Dedifferentiated amniotic fluid mesenchymal stem cell (primary cell): ENCODE data around the gene LCK.
A peak's percentile ranks its signal among the peaks of the same experiment; 100 is the strongest.
"Not testable (repeated sequence)": the region's sequence is repeated elsewhere in the genome, so short reads cannot be mapped to it uniquely, and the experiment has no call there.

ENCODE experiments used
- DNase-seq: peaks from one replicate; pipeline ENCODE4 v3.0.0-alpha.2; 2016; ENCODE audit errors: extremely low spot score

LCK gene

DNA sequence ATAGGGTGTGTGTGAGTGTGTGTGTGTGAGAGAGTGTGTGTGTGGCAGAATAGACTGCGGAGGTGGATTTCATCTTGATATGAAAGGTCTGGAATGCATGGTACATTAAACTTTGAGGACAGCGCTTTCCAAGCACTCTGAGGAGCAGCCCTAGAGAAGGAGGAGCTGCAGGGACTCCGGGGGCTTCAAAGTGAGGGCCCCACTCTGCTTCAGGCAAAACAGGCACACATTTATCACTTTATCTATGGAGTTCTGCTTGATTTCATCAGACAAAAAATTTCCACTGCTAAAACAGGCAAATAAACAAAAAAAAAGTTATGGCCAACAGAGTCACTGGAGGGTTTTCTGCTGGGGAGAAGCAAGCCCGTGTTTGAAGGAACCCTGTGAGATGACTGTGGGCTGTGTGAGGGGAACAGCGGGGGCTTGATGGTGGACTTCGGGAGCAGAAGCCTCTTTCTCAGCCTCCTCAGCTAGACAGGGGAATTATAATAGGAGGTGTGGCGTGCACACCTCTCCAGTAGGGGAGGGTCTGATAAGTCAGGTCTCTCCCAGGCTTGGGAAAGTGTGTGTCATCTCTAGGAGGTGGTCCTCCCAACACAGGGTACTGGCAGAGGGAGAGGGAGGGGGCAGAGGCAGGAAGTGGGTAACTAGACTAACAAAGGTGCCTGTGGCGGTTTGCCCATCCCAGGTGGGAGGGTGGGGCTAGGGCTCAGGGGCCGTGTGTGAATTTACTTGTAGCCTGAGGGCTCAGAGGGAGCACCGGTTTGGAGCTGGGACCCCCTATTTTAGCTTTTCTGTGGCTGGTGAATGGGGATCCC, 22.5 kb downstream of the LCK start:
- DNase-seq, result no peak

DNA sequence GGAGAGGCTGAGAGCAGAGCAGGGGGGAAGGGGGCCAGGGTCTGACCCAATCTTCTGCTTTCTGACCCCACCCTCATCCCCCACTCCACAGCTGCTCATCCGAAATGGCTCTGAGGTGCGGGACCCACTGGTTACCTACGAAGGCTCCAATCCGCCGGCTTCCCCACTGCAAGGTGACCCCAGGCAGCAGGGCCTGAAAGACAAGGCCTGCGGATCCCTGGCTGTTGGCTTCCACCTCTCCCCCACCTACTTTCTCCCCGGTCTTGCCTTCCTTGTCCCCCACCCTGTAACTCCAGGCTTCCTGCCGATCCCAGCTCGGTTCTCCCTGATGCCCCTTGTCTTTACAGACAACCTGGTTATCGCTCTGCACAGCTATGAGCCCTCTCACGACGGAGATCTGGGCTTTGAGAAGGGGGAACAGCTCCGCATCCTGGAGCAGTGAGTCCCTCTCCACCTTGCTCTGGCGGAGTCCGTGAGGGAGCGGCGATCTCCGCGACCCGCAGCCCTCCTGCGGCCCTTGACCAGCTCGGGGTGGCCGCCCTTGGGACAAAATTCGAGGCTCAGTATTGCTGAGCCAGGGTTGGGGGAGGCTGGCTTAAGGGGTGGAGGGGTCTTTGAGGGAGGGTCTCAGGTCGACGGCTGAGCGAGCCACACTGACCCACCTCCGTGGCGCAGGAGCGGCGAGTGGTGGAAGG, 23.7 kb downstream of the LCK start:
- DNase-seq, result no peak

GRCh38 chr1:32275424-32275823, 24.4 kb downstream of the LCK start:
- no peak for DNase-seq

- no peak for DNase-seq
Observed at GRCh38 chr1:32276032-32276782, 25.1 kb downstream of the LCK start.

GRCh38 chr1:32284777-32285176, 33.7 kb downstream of the LCK start:
- DNase-seq, result not testable (repeated sequence)

DNA sequence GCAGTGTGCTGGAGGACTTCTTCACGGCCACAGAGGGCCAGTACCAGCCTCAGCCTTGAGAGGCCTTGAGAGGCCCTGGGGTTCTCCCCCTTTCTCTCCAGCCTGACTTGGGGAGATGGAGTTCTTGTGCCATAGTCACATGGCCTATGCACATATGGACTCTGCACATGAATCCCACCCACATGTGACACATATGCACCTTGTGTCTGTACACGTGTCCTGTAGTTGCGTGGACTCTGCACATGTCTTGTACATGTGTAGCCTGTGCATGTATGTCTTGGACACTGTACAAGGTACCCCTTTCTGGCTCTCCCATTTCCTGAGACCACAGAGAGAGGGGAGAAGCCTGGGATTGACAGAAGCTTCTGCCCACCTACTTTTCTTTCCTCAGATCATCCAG, 34.6 kb downstream of the LCK start:
- no peak for DNase-seq

GRCh38 chr1:32286763-32287162, 35.7 kb downstream of the LCK start:
- no peak for DNase-seq

- no peak for DNase-seq
Observed at GRCh38 chr1:32289256-32289655, 38.2 kb downstream of the LCK start.

DNA sequence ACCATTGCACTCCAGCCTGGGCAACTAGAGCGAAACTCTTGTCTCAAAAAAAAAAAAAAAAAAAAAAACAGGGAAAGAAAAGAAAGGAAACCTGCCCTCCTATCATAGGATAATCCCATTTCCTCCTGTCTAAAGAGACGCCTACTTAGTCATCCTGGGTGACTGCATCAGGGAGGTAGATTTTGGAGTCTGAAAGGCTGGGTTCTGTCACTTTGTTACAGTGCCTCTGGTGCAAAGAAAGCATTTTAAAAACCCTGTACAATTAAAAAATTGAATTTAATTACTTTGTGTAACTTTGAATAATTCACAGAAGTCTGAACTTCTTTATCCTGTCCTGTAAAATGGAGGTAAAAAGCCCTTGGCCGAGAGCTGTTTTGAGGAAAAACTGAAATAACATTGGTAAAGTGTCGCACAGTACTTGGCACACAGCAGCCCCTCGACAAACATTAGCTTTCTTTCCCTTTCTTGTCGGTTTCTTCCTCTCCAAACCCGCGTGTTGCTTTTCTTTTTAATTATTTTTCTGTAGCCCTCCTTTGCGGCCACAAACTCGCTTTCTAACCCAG, 40.2 kb downstream of the LCK start:
- DNase-seq, result no peak

- DNase-seq, result peak; percentile 61
Observed at GRCh38 chr1:32291708-32292538, 40.9 kb downstream of the LCK start, which contains the start of gene HDAC1. Gene HDAC1 (plus strand): TSS chr1:32292083. CDS start chr1:32292170, 87 bp downstream.

- not testable (repeated sequence) for DNase-seq
Observed at GRCh38 chr1:32298211-32298610, 47.1 kb downstream of the LCK start.

GRCh38 chr1:32299327-32299726, 48.3 kb downstream of the LCK start:
- no peak for DNase-seq

- no peak for DNase-seq
Observed at GRCh38 chr1:32303358-32303757, 52.3 kb downstream of the LCK start.

GRCh38 chr1:32303997-32304622, 53.0 kb downstream of the LCK start:
- DNase-seq, result no peak

- no peak for DNase-seq
Observed at GRCh38 chr1:32305310-32305709, 54.2 kb downstream of the LCK start.

- no peak for DNase-seq
Observed at GRCh38 chr1:32307324-32307723, 56.3 kb downstream of the LCK start.

- no peak for DNase-seq
Observed at GRCh38 chr1:32309960-32310359, 58.9 kb downstream of the LCK start.

DNA sequence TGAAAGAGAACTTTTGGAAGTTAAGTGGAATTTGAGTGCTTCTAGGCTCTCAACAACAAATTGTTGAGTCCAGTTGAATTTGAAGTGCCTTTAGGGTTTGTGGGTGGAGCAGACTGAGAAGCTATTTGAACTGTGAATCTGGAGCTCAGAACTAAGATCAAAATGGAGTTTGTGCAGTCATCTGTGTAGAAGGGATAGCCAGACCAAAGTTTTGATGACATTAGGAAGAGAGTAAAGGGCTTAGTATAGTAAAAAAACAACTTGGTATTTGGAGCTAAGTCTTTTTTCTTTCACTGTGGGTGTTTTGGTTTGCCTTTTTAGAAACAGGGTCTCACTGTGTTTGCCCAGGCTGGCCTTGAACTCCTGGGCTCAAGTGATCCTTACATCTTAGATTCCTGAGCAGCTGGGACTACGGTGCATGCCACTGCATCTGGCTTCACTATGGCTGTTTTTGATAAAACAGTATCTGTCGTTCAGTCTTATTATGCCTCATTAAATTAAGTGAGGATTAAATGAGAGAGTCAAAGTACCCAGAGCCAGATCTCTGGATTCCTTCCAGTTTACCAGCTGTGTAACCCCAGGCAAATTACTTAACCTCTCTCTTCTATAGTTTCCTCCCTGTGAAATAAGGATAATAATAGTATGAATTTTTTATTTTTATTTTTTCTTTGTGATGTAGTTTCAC, 60.8 kb downstream of the LCK start:
- DNase-seq, result no peak

DNA sequence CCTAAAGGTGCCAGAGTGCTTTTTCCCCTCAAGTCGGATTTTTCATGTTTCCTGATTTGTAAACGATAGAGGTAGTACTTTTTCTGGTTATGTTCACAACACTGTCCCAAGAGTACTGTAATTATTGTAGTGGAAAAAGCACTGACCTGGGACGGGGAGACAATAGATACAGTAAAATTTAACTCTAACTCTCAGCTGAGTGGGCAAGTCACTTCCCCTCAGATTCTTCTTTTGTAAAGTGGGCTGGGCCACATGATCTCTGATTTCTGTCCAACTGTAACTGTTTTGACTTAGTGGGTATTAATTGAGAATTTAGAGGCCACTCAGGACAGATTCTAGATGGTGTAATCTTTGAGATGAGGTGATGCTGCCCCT, 65.8 kb downstream of the LCK start:
- DNase-seq, result no peak
